ENCODE data around the gene NCAM1.

NCAM1 gene

GRCh38 chr11:113241636-113242054, 280.4 kb downstream of the NCAM1 start:
- no peak for TF ChIP-seq EZH2 (IDR thresholded peaks at IDR 0.05)
- no peak for TF ChIP-seq FOXP2 (optimal IDR thresholded peaks at IDR 0.05; ENCODE audit: control extremely low read depth, extremely low read length, insufficient read depth)
- no peak for TF ChIP-seq POLR2AphosphoS5 (IDR thresholded peaks at IDR 0.05; ENCODE audit: borderline replicate concordance, low read depth, low read length)
- Histone ChIP-seq H3K36me3 (ENCODE audit: insufficient read depth, low read length) (no peaks in the 10 kb centered on the region), H3K27ac (no peak overlapping the region), H3K9me3 (ENCODE audit: low read depth, low read length) (no peaks in the 10 kb centered on the region), H3K4me3 (no peak overlapping the region), H3K9ac (ENCODE audit: insufficient read length) (no peak overlapping the region)
- DNase-seq (ENCODE audit: low read depth, low spot score), result no peak

GRCh38 chr11:113242060-113242459, 280.8 kb downstream of the NCAM1 start:
- Histone ChIP-seq H3K4me3 (no peak overlapping the region), H3K9me3 (ENCODE audit: low read depth, low read length) (no peaks in the 10 kb centered on the region), H3K9ac (ENCODE audit: insufficient read length) (no peak overlapping the region), H3K36me3 (ENCODE audit: insufficient read depth, low read length) (no peaks in the 10 kb centered on the region), H3K27ac (no peak overlapping the region)
- no peak for TF ChIP-seq FOXP2 (optimal IDR thresholded peaks at IDR 0.05; ENCODE audit: control extremely low read depth, extremely low read length, insufficient read depth)
- TF ChIP-seq POLR2AphosphoS5 (IDR thresholded peaks at IDR 0.05; ENCODE audit: borderline replicate concordance, low read depth, low read length), result no peak
- DNase-seq (ENCODE audit: low read depth, low spot score), result no peak

GRCh38 chr11:113242767-113243397, 281.7 kb downstream of the NCAM1 start:
- no peak overlapping the region for H3K4me3 ChIP-seq
- H3K36me3 ChIP-seq (ENCODE audit: insufficient read depth, low read length), result no peaks in the 10 kb centered on the region
- no peak overlapping the region for H3K27ac ChIP-seq
- DNase-seq (ENCODE audit: low read depth, low spot score), result no peak
- no peak overlapping the region for H3K9ac ChIP-seq (ENCODE audit: insufficient read length)
- no peaks in the 10 kb centered on the region for H3K9me3 ChIP-seq (ENCODE audit: low read depth, low read length)
- TF ChIP-seq FOXP2 (optimal IDR thresholded peaks at IDR 0.05; ENCODE audit: control extremely low read depth, extremely low read length, insufficient read depth) (no peak), POLR2AphosphoS5 (IDR thresholded peaks at IDR 0.05; ENCODE audit: borderline replicate concordance, low read depth, low read length) (no peak), EZH2 (IDR thresholded peaks at IDR 0.05) (no peak)

GRCh38 chr11:113243696-113244095, 282.5 kb downstream of the NCAM1 start:
- Histone ChIP-seq H3K9ac (ENCODE audit: insufficient read length) (no peak overlapping the region), H3K27ac (no peak overlapping the region), H3K9me3 (ENCODE audit: low read depth, low read length) (no peaks in the 10 kb centered on the region), H3K4me3 (no peak overlapping the region), H3K36me3 (ENCODE audit: insufficient read depth, low read length) (no peaks in the 10 kb centered on the region)
- TF ChIP-seq POLR2AphosphoS5 (IDR thresholded peaks at IDR 0.05; ENCODE audit: borderline replicate concordance, low read depth, low read length) (no peak), EZH2 (IDR thresholded peaks at IDR 0.05) (no peak), FOXP2 (optimal IDR thresholded peaks at IDR 0.05; ENCODE audit: control extremely low read depth, extremely low read length, insufficient read depth) (no peak)
- no peak for DNase-seq (ENCODE audit: low read depth, low spot score)

GRCh38 chr11:113245216-113245615, 284.0 kb downstream of the NCAM1 start:
- no peak overlapping the region for H3K4me3 ChIP-seq
- no peak for DNase-seq (ENCODE audit: low read depth, low spot score)
- no peak overlapping the region for H3K9ac ChIP-seq (ENCODE audit: insufficient read length)
- H3K9me3 ChIP-seq (ENCODE audit: low read depth, low read length), result no peaks in the 10 kb centered on the region
- TF ChIP-seq POLR2AphosphoS5 (IDR thresholded peaks at IDR 0.05; ENCODE audit: borderline replicate concordance, low read depth, low read length) (no peak), EZH2 (IDR thresholded peaks at IDR 0.05) (no peak), FOXP2 (optimal IDR thresholded peaks at IDR 0.05; ENCODE audit: control extremely low read depth, extremely low read length, insufficient read depth) (no peak)
- H3K27ac ChIP-seq, result no peak overlapping the region
- H3K36me3 ChIP-seq (ENCODE audit: insufficient read depth, low read length), result no peaks in the 10 kb centered on the region

- Histone ChIP-seq H3K4me3 (no peak overlapping the region), H3K27ac (no peak overlapping the region), H3K36me3 (ENCODE audit: insufficient read depth, low read length) (no peaks in the 10 kb centered on the region), H3K9ac (ENCODE audit: insufficient read length) (no peak overlapping the region), H3K9me3 (ENCODE audit: low read depth, low read length) (no peaks in the 10 kb centered on the region)
- no peak for DNase-seq (ENCODE audit: low read depth, low spot score)
- TF ChIP-seq EZH2 (IDR thresholded peaks at IDR 0.05) (no peak), FOXP2 (optimal IDR thresholded peaks at IDR 0.05; ENCODE audit: control extremely low read depth, extremely low read length, insufficient read depth) (no peak), POLR2AphosphoS5 (IDR thresholded peaks at IDR 0.05; ENCODE audit: borderline replicate concordance, low read depth, low read length) (no peak)
These were observed 286.0 kb downstream of the NCAM1 start for GRCh38 chr11:113247221-113247620.

- no peak overlapping the region for H3K9ac ChIP-seq (ENCODE audit: insufficient read length)
These were observed 286.7 kb downstream of the NCAM1 start for GRCh38 chr11:113247966-113248365.

GRCh38 chr11:113248702-113249490, 287.7 kb downstream of the NCAM1 start:
- H3K4me3 ChIP-seq, result no peak overlapping the region
- H3K27ac ChIP-seq, result no peak overlapping the region
- H3K9me3 ChIP-seq (ENCODE audit: low read depth, low read length), result no peaks in the 10 kb centered on the region
- TF ChIP-seq EZH2 (IDR thresholded peaks at IDR 0.05) (no peak), FOXP2 (optimal IDR thresholded peaks at IDR 0.05; ENCODE audit: control extremely low read depth, extremely low read length, insufficient read depth) (no peak), POLR2AphosphoS5 (IDR thresholded peaks at IDR 0.05; ENCODE audit: borderline replicate concordance, low read depth, low read length) (no peak)
- no peak overlapping the region for H3K9ac ChIP-seq (ENCODE audit: insufficient read length)
- H3K36me3 ChIP-seq (ENCODE audit: insufficient read depth, low read length), result no peaks in the 10 kb centered on the region
- DNase-seq (ENCODE audit: low read depth, low spot score), result no peak

More at GRCh38 chr11:113247966-113248365, 286.7 kb downstream of the NCAM1 start:
- H3K27ac ChIP-seq, result no peak overlapping the region
- H3K36me3 ChIP-seq (ENCODE audit: insufficient read depth, low read length), result no peaks in the 10 kb centered on the region
- no peak overlapping the region for H3K4me3 ChIP-seq
- no peak for DNase-seq (ENCODE audit: low read depth, low spot score)
- no peaks in the 10 kb centered on the region for H3K9me3 ChIP-seq (ENCODE audit: low read depth, low read length)
- TF ChIP-seq FOXP2 (optimal IDR thresholded peaks at IDR 0.05; ENCODE audit: control extremely low read depth, extremely low read length, insufficient read depth) (no peak), EZH2 (IDR thresholded peaks at IDR 0.05) (no peak), POLR2AphosphoS5 (IDR thresholded peaks at IDR 0.05; ENCODE audit: borderline replicate concordance, low read depth, low read length) (no peak)

Data from SK-N-MC (cell line).